GM19238 (cell line): ENCODE measurements around the gene FBXL17.

ENCODE experiments used
- DNase-seq: peaks from one replicate; pipeline ENCODE4 v3.0.0; 2011; ENCODE audit warnings: low spot score; ENCODE audit not compliant: insufficient read length

FBXL17 gene

DNA sequence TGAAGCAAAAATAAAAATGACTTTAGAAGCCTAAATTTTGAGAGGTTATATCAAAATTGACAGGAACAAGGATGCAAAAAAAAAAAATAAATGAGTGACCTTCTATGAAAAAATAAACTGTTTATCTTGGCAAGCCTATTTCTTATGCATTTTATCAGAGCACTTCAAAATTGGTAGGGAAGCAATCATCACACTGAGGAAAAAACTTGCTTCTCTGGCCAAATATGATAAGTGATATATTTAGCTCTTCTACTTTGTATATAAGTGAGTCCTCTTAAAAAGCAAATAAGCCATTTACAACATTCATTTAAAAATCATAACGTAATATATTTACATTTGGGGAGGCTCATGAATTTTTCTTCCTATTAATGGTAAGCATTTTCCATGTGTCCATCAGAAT lies 287.1 kb downstream of the FBXL17 start:
- DNase-seq = no peak

DNA sequence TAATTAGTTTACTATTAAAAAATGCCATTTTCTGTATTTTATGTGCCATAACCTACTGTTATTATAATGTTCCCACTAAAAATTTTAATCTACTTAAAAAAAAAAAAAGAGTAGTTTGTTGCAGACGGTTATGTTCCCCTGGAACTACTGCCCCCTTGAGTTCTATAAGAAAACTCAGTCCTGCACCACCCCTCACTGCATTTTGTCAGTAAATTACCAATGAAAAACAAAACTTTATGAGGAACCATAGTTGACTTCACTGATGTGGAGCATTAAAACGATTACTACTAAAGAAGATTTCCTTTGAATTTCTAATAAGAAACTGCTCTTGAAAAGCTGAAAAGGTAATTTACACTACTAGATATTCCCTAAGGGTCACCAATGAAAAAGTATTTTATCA lies 288.7 kb downstream of the FBXL17 start:
- DNase-seq = no peak

GRCh38 chr5:108090946-108091345 lies 291.0 kb downstream of the FBXL17 start:
- no peak for DNase-seq

DNA sequence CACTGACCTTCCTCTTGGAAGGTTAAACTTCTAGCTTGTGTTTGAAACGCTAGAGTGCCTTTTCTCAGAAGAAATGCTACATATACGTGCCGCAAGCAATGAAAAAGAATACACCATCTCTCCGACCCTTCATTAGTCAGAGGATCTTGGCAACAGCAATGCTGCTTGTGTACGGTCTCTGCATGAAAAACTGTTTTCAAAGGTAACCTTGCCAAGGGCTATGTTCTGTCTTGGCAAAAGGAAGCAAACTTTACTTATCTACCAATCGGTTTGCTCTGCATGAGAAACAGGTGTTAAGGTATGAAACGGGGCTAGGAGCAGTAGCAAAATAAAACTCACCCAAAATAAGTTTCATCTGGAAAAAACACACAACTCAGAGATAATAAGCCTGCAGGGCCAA lies 297.8 kb downstream of the FBXL17 start:
- DNase-seq = no peak

GRCh38 chr5:108083232-108083631 lies 298.7 kb downstream of the FBXL17 start:
- no peak for DNase-seq

- DNase-seq = no peak
These were observed 300.2 kb downstream of the FBXL17 start for GRCh38 chr5:108081707-108082106.

GRCh38 chr5:108079753-108080152 lies 302.1 kb downstream of the FBXL17 start:
- no peak for DNase-seq

- DNase-seq = no peak
These were observed 303.0 kb downstream of the FBXL17 start for GRCh38 chr5:108078882-108079281.

DNA sequence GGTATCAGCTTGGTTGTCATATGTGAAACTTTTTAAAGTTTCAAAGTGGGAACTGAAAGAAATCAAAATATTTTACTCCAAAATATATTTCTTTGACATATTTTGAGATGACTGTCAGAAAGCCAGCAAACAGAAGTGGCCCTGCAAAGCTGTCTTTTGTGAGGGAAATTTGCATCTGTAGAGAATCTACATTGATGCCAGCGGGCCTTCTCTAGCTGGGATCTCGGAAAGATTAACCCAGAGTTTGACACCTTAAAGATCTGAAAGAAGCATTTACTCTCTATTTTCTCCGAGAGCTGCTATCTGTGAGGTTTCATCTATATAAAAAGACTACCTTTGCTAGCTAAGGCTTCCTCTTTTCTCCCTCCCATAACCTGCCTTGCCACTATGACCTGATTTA lies 303.6 kb downstream of the FBXL17 start:
- no peak for DNase-seq

GRCh38 chr5:108074626-108075025 lies 307.3 kb downstream of the FBXL17 start:
- DNase-seq = no peak

DNA sequence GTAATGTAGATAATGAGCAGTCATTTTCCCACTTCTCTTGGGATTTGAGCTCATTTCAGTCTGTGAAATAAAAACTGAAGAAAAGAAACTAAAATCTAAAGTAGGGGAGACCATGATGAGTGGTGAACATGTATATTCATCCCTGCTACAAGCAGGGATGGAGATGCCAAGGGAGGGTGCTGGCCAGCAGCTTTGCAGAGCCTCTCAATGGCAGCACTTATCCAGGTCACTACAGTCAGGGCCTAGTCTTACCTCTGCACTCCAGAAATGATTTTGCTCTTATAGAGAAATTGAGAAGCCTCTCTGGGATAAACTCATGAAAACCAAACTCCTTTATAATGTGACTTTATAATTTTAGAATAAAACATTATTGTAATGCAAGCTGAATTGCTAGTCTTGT lies 317.6 kb downstream of the FBXL17 start:
- no peak for DNase-seq

GRCh38 chr5:108061941-108062340 lies 320.0 kb downstream of the FBXL17 start:
- DNase-seq = no peak

DNA sequence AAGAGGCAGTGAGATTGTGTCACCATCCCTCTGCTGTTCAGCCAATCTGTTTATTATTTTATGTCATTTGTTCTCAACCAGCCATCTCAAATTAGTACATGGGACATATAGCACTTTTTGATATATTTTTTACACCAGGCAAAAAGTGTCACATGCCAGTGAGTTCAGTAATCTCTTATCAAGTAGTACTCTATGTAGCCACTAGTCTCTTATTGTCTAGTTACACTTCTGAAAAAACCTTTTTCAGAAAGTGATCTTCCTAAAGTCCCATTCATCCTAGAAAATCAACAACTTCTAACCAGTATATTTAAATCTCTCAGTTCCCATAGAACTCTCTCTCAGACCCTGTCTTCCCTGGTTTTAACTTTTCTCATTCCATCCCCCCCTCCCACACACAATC lies 321.6 kb downstream of the FBXL17 start:
- DNase-seq = no peak

GRCh38 chr5:108059334-108059733 lies 322.6 kb downstream of the FBXL17 start:
- no peak for DNase-seq

- DNase-seq = no peak
These were observed 327.5 kb downstream of the FBXL17 start for GRCh38 chr5:108054349-108054748.

DNA sequence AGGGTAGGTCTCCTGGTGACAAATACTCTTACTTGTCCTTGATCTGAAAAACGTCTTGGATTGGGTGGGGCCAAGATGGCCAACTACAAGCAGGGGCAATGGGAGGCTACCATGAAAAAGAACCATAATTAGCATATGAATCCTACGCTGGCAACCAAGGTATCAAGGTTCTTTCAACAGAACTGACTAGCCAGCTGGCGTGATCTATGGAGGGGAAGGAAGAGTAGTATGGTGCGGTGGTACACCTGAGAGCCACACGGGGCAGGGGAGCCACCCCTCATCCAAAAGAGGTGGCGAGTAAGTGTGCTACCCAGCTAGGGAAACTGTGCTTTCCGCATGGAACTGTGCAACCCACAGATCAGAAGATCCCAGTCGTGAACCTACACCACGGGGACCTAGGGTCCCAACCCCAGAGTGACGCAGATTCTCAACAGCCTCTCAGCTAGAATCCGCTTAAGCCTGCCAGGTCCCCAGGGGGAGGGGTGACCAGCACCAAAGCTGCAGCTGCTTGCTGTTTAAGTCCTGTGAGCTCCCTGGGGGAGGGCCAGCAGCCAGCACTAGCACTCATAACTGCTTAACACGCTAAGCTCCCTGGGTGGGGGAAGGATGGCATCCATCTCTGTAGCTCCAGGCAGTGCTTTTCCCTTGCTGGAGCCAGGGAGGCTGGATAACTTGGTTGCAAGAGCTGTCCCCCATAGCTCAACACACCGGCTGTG lies 334.8 kb downstream of the FBXL17 start:
- DNase-seq = no peak

DNA sequence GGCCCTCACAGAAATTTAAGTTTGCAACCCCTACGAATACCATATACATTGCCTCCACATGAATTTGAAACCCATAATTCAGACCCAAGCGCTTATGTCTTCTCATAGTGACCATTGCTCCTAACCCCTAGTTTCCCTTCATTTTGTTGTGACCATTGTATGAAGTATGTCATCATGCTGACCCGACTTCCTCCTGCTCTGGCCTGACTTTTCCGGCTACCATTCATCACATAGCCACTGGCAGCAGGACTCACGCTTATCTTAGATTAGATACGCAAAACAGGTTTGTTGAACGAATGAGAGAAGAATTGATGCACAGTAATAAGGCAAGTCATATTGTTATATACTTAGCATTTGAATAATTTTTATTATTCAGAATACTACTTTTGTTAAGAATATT lies 345.4 kb downstream of the FBXL17 start:
- no peak for DNase-seq

DNA sequence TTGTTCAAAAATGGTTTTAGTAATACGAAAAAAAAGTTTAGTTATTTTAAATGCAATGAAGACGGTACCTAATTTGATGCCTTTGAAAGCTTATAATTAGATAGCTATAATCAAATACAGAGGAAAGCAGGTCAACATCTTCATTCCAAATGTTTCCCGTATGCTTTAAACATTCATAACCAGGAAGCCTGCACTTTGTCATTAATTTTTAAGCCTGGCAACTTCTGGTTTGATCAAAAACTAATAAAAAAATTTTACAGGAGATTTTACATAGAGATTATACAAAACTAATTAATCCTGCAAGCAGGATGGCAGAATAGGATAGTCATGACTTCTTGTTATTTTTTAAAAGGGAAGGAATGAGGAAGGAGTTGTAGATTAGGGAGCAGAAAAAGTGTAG lies 353.0 kb downstream of the FBXL17 start:
- DNase-seq = no peak

DNA sequence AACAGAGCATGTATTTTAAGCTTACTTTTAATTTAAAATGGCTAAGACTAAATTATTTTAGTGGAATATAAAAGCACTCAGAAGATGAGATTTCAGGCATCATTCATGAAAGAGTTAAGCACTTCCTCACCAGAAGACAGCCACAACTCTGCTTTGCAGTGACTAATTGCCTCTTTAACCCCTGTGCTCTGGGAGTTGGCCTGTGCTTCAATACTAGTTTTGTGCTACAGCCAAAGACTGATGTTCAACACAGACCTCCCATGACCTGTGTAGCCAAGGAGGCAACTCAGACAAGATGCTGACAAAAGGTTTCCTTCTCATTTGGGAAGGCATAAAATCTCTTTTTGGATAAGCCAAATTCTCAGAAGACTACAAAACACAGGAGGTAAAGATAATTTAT lies 353.5 kb downstream of the FBXL17 start:
- no peak for DNase-seq

GRCh38 chr5:108025957-108026356 lies 355.9 kb downstream of the FBXL17 start:
- DNase-seq = no peak

DNA sequence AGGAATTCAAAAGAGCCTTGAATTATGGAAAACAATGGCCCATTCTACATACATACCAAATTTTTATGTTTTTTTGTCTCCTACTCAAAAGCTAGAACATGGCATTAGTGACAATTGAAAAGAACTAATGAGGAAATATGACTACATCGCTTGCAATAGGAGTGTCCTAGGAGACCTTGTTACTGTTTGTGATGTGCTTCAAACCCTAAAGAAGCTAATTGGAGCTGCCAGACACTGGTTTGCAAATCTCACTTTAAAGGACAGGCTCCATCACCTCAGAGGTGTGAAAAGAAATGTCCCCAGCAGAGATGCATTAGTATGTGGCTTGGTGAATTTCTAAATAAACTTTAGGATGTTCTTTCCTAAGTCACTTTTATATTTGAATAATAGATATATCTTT lies 356.9 kb downstream of the FBXL17 start:
- no peak for DNase-seq

- DNase-seq = no peak
These were observed 365.8 kb downstream of the FBXL17 start for GRCh38 chr5:108016101-108016500.

DNA sequence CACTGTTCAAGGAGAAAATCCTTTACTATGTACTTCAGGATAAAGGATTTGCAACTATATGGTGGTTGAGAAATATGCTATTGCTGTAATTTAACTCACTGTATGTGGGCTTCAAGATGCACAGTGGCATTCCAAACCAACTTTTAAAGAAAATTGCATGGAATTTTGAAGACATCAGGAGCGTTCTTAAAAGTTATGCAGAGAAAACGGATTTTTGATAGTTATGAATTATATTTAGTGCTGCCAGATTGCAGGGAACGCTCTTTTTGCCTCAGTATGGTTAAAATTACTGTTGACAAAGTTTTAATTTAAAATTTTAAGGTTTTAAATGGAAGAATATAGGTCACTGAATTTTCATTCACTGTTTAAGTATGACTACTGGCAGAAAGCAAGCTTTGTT lies 375.1 kb downstream of the FBXL17 start:
- no peak for DNase-seq

- peak; percentile 12 for DNase-seq
These were observed 378.7 kb downstream of the FBXL17 start for GRCh38 chr5:108003178-108003577.
